Hippocampal formation (tissue), 2 donors: ENCODE results near the gene CRISP2.
"Not testable (repeated sequence)": the region's sequence is repeated elsewhere in the genome, so short reads cannot be mapped to it uniquely, and the experiment has no call there.

ENCODE experiments used
- DNase-seq, 2 donors: peaks; one replicate each; lab custom pipeline; 2025; lab: John Stamatoyannopoulos, UW

CRISP2 gene

GRCh38 chr6:49713346-49713745 is at the start of gene CRISP2:
Gene CRISP2, minus strand, starts transcription at chr6:49713543. Its CDS starts 4,347 bp downstream, at chr6:49709196.
- no peak for DNase-seq

GRCh38 chr6:49744259-49744658 is 30.9 kb upstream of the CRISP2 start, which contains the start of gene CRISP3:
Gene CRISP3, minus strand, starts transcription at chr6:49744388. Its CDS starts 21 bp downstream, at chr6:49744367.
- no peak for DNase-seq

GRCh38 chr6:49743429-49743828 is 30.1 kb upstream of the CRISP2 start:
- no peak for DNase-seq

GRCh38 chr6:49739423-49739822 is 26.1 kb upstream of the CRISP2 start:
- no peak for DNase-seq

- DNase-seq: no peak
Observed at GRCh38 chr6:49736017-49736508, 22.7 kb upstream of the CRISP2 start.

- no peak for DNase-seq
Observed at GRCh38 chr6:49733680-49734079, 20.3 kb upstream of the CRISP2 start.

GRCh38 chr6:49732781-49733180 is 19.4 kb upstream of the CRISP2 start:
- DNase-seq: no peak

GRCh38 chr6:49730251-49730650 is 16.9 kb upstream of the CRISP2 start:
- no peak for DNase-seq

- DNase-seq: not testable (repeated sequence)
Observed at GRCh38 chr6:49723917-49724316, 10.6 kb upstream of the CRISP2 start.

GRCh38 chr6:49721297-49721696 is 8.0 kb upstream of the CRISP2 start:
- no peak for DNase-seq

- DNase-seq: no peak
Observed at GRCh38 chr6:49720372-49720771, 7.0 kb upstream of the CRISP2 start.

- DNase-seq: no peak
Observed at GRCh38 chr6:49698478-49698877, 14.9 kb downstream of the CRISP2 start.

GRCh38 chr6:49693512-49693911 is 19.8 kb downstream of the CRISP2 start:
- no peak for DNase-seq

GRCh38 chr6:49692534-49692933 is 20.8 kb downstream of the CRISP2 start:
- no peak for DNase-seq

- no peak for DNase-seq
Observed at GRCh38 chr6:49676671-49677281, 36.6 kb downstream of the CRISP2 start.

GRCh38 chr6:49675816-49676215 is 37.5 kb downstream of the CRISP2 start:
- no peak for DNase-seq

- no peak for DNase-seq
Observed at GRCh38 chr6:49668083-49668511, 45.2 kb downstream of the CRISP2 start.

GRCh38 chr6:49666930-49667757 is 46.2 kb downstream of the CRISP2 start:
- no peak for DNase-seq

- DNase-seq: no peak
Observed at GRCh38 chr6:49666480-49666879, 46.9 kb downstream of the CRISP2 start.

- DNase-seq: no peak
Observed at GRCh38 chr6:49664817-49665216, 48.5 kb downstream of the CRISP2 start.

GRCh38 chr6:49664054-49664453 is 49.3 kb downstream of the CRISP2 start:
- DNase-seq: not testable (repeated sequence)

GRCh38 chr6:49662892-49663261 is 50.5 kb downstream of the CRISP2 start:
- DNase-seq: no peak

GRCh38 chr6:49662231-49662891 is 51.0 kb downstream of the CRISP2 start:
- no peak for DNase-seq
